ENCODE data around the gene IER2.
"Not testable (repeated sequence)": the region's sequence is repeated elsewhere in the genome, so short reads cannot be mapped to it uniquely, and the experiment has no call there.

The IER2 gene

DNA sequence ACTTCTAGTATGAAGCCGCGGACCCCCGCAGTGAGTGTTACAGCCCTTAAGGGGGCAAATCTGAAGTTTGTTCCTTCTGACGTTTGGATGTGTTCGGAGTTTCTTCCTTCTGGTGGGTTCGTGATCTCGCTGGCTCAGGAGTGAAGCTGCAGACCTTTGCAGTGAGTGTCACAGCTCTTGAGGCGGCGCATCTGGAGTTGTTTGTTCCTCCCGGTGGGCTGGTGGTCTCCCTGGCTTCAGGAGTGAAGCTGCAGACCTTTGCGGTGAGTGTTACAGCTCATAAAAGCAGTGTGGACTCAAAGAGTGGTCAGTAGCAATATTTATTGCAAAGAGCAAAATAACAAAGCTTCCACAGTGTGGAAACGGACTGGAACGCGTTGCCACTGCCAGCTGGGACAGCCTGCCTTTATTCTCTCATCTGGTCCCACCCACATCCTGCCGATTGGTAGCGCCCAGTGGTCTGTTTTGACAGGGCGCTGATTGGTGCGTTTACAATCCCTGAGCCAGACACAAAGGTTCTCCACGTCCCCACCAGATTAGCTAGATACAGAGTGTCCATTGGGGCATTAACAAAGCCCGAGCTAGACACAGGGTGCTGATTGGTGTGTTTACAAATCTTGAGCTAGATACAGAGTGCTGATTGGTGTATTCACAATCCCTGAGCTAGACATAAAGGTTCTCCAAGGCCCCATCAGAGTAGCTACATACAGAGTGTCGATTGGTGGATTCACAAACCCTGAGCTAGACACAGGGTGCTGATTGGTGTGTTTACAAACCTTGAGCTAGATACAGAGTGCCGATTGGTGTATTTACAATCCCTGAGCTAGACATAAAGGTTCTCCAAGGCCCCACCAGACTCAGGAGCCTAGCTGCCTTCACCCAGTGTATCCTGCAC is 35.8 kb downstream of the IER2 start:
- DNase-seq (ENCODE audit: extremely low spot score, insufficient read length, low read depth); FAIRE-seq: not testable (repeated sequence)

DNA sequence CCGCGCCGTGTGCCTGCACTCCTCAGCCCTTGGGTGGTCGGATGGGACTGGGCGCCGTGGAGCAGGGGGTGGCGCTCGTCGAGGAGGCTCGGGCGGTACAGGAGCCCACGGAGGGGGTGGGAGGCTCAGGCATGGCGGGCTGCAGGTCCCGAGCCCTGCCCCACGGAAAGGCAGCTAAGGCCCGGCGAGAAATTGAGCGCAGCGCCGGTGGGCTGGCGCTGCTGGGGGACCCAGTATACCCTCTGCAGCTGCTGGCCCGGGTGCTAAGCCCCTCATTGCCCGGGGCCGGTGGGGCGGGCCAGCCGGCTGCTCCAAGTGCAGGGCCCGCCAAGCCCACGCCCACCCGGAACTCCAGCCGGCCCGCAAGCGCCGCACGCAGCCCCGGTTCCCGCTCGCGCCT is 36.5 kb downstream of the IER2 start:
- FAIRE-seq = not testable (repeated sequence)

DNA sequence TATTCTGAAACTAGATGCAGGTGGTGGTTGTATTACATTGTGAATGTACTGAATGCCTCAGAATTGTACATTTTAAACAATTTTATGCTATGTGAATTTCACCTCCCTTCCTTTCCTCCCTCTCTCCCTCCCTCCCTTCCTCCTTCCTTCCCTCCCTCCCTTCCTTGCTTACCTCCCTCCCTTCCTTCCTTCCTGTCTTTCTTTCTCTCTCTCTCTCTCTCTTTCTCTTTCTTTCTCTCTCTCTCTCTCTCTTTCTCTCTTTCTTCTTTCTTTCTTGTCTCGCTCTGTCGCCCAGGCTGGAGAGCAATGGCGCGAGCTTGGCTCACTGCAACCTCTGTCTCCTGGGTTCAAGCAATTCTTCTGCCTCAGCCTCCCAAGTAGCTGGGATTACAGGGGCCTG is 37.2 kb downstream of the IER2 start:
- DNase-seq (ENCODE audit: extremely low spot score, insufficient read length, low read depth) (no peak), FAIRE-seq (no peak)

More for the DNA sequence above, 36.5 kb downstream of the IER2 start:
- DNase-seq (ENCODE audit: extremely low spot score, insufficient read length, low read depth) = not testable (repeated sequence)

DNA sequence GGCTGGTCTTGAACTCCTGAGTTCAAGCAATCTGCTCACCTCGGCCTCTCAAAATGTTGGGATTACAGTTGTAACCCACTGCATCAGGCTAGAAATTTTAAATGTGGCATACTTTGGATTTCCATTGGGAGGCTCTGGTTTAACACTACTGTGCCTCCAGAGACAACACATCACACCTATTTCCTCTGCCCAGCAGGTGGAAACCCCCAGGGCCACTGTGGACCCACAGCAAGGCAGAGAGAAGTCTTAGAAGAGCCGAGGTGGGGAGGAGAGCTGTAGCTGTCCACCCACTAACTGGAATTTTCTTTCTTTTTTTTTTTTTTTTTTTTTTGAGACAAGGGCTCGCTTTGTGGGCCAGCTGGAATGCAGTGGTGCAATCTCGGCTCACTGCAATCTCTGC is 39.4 kb downstream of the IER2 start:
- DNase-seq (ENCODE audit: extremely low spot score, insufficient read length, low read depth) (no peak), FAIRE-seq (no peak)

DNA sequence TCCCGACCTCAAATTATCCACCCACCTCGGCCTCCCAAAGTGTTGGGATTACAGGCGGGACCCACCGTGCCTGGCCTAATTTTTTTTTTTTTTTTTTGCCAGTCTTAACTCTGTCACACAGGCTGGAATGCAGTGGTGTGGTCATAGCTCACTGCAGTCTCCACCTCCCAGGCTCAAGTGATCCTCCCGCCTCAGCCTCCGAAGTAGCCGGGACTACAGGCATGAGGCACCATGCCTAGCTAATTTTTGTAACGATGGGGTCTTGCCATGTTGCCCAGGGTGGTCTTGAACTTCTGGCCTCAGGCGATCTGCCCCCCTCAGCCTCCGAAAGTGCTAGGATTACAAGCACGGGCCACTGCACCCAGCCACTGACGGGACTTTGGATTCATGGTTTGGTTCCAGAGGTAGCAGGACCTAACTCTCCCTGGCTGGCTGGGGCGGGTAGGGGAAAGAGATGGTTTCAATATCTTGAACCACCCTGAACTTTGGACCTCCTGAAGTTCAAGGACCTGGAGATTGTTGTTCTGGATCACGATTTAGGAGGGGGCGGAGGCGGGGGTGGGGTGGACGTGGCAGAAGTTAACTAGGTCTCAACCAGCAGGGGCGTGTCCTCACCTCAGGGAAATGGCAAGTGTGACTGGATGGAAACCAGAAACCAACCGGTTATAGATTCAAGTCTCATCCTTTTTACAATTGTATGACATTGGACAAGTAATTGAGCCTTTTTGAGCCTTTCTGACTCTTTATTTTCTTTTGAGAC is 40.8 kb downstream of the IER2 start:
- FAIRE-seq = no peak
- DNase-seq (ENCODE audit: extremely low spot score, insufficient read length, low read depth) = no peak

DNA sequence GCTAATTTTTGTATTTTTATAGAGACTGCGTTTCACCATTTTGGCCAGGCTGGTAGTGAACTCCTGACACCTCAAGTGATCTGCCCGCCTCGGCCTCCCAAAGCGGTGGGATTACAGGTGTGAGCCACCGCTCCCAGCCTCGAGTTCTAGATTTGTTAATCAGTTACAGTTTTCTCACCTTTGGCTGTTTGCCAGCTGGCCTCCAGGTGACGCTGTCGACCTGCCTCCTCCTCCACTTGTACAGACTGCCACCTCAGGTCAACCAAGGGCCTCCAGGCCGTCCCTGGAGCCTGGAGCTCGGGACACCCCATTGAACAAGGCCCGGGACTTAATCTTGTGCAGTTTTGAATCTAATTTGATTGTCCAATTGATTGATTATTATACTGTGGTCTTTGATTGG is 45.5 kb downstream of the IER2 start:
- FAIRE-seq (peak; percentile 77), DNase-seq (ENCODE audit: extremely low spot score, insufficient read length, low read depth) (no peak)

DNA sequence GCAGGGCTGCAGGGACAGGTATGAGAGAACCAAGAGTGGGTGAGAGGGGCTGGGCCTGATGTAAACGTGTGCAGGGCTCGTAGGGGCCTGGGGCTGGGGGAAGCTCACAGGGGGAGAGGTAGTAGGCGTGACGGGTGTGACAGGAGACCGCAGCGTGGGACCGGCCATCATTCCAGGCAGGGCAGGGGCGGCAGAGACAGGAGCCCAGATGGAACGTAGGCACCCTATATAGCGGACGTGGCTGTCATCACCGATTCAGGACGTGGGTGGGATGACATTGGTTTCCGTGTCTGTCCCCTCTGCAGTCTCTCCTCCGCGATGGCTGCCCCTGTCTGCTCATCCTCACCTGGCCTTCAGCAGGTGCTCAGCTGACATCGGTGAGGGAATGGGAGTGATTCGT is 48.4 kb downstream of the IER2 start:
- DNase-seq (ENCODE audit: extremely low spot score, insufficient read length, low read depth) (no peak), FAIRE-seq (no peak)

DNA sequence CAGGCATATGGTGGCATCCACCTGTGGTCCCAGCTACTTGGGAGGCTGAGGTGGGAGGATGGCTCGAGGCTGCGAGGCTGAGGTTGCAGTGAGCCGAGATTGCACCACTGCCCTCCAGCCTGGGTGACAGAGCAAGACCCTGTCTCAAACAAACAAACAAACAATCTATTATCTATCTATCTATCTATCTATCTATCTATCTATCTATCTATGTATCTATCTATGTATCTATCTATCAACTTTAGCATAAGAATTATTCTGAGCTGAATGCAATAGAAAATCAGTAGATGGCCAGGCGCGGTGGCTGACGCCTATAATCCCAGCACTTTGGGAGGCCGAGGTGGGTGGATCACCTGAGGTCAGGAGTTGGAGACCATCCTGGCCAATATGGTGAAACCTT is 51.9 kb downstream of the IER2 start:
- not testable (repeated sequence) for FAIRE-seq

More for the DNA sequence above, 51.9 kb downstream of the IER2 start:
- not testable (repeated sequence) for DNase-seq (ENCODE audit: extremely low spot score, insufficient read length, low read depth)

Measured in GM18507 (cell line).